Nephron (organoid): ENCODE measurements around the gene PRKD1.

Experiments used
- H3K27ac Mint-ChIP-seq, 3 experiments: 2 replicates each; pipeline ENCODE4 v1.8.0; 2020; ENCODE audit warnings: mixed read lengths in 3 of 3, mild to moderate bottlenecking in 2 of 3, moderate library complexity in 1 of 3
- H3K27me3 Mint-ChIP-seq: 2 replicates; pipeline ENCODE4 v1.8.0; 2021; ENCODE audit warnings: low read depth, mild to moderate bottlenecking, moderate library complexity, mixed read lengths
- H3K36me3 Mint-ChIP-seq: 2 replicates; pipeline ENCODE4 v1.8.0; 2020; ENCODE audit warnings: low read depth, mixed read lengths
- H3K4me1 Mint-ChIP-seq: 2 replicates; pipeline ENCODE4 v1.8.0; 2020; ENCODE audit warnings: mixed read lengths
- H3K4me3 Mint-ChIP-seq, 3 experiments: 2 replicates each; pipeline ENCODE4 v1.8.0; 2020; ENCODE audit warnings: mild to moderate bottlenecking in 3 of 3, mixed read lengths in 3 of 3, moderate library complexity in 2 of 3
- H3K9me3 Mint-ChIP-seq: 2 replicates; pipeline ENCODE4 v1.8.0; 2020; ENCODE audit warnings: mixed read lengths
- TF ChIP-seq, protein P1 (sequence below), 3 experiments: fragments of 200-600 bp; sonication (generic); IDR thresholded peaks; one replicate each; pipeline ENCODE4 v1.5.0; 2021; ENCODE audit warnings: antibody characterized with exemption in 3 of 3; ENCODE audit not compliant: unreplicated experiment in 3 of 3

PRKD1 gene

GRCh38 chr14:29618323-29619067 lies 309.2 kb downstream of the PRKD1 start:
- no peak overlapping the region for H3K27ac Mint-ChIP-seq
- no peak overlapping the region for H3K4me3 Mint-ChIP-seq
- H3K27me3 Mint-ChIP-seq, result no peaks in the 10 kb centered on the region
- H3K9me3 Mint-ChIP-seq, result peaks cover 15% of the 10 kb centered on the region
- H3K36me3 Mint-ChIP-seq, result peaks cover 41% of the 10 kb centered on the region
- TF ChIP-seq, protein P1, sequence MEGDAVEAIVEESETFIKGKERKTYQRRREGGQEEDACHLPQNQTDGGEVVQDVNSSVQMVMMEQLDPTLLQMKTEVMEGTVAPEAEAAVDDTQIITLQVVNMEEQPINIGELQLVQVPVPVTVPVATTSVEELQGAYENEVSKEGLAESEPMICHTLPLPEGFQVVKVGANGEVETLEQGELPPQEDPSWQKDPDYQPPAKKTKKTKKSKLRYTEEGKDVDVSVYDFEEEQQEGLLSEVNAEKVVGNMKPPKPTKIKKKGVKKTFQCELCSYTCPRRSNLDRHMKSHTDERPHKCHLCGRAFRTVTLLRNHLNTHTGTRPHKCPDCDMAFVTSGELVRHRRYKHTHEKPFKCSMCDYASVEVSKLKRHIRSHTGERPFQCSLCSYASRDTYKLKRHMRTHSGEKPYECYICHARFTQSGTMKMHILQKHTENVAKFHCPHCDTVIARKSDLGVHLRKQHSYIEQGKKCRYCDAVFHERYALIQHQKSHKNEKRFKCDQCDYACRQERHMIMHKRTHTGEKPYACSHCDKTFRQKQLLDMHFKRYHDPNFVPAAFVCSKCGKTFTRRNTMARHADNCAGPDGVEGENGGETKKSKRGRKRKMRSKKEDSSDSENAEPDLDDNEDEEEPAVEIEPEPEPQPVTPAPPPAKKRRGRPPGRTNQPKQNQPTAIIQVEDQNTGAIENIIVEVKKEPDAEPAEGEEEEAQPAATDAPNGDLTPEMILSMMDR (IDR thresholded peaks at IDR 0.05; ENCODE audit: unreplicated experiment in 3 of 3), result no peak
- no peaks in the 10 kb centered on the region for H3K4me1 Mint-ChIP-seq

- Mint-ChIP-seq H3K4me3 (no peak overlapping the region), H3K4me1 (no peaks in the 10 kb centered on the region), H3K36me3 (peaks cover 34% of the 10 kb centered on the region), H3K27me3 (no peaks in the 10 kb centered on the region), H3K27ac (no peak overlapping the region), H3K9me3 (peaks cover 15% of the 10 kb centered on the region)
- TF ChIP-seq, protein P1 (IDR thresholded peaks at IDR 0.05; ENCODE audit: unreplicated experiment in 3 of 3), result no peak
Measured at GRCh38 chr14:29616922-29617321, 310.7 kb downstream of the PRKD1 start.

GRCh38 chr14:29608861-29609260 lies 318.8 kb downstream of the PRKD1 start:
- peaks cover 6% of the 10 kb centered on the region for H3K36me3 Mint-ChIP-seq
- no peak overlapping the region for H3K27ac Mint-ChIP-seq
- H3K4me1 Mint-ChIP-seq, result no peaks in the 10 kb centered on the region
- no peak overlapping the region for H3K4me3 Mint-ChIP-seq
- no peaks in the 10 kb centered on the region for H3K9me3 Mint-ChIP-seq
- H3K27me3 Mint-ChIP-seq, result no peaks in the 10 kb centered on the region
- TF ChIP-seq, protein P1 (IDR thresholded peaks at IDR 0.05; ENCODE audit: unreplicated experiment in 3 of 3), result no peak

- Mint-ChIP-seq H3K36me3 (peaks cover 6% of the 10 kb centered on the region), H3K27ac (no peak overlapping the region), H3K9me3 (no peaks in the 10 kb centered on the region), H3K4me1 (no peaks in the 10 kb centered on the region), H3K4me3 (no peak overlapping the region), H3K27me3 (no peaks in the 10 kb centered on the region)
- TF ChIP-seq, protein P1 (IDR thresholded peaks at IDR 0.05; ENCODE audit: unreplicated experiment in 3 of 3), result no peak
Measured at GRCh38 chr14:29607169-29607568, 320.5 kb downstream of the PRKD1 start.

DNA sequence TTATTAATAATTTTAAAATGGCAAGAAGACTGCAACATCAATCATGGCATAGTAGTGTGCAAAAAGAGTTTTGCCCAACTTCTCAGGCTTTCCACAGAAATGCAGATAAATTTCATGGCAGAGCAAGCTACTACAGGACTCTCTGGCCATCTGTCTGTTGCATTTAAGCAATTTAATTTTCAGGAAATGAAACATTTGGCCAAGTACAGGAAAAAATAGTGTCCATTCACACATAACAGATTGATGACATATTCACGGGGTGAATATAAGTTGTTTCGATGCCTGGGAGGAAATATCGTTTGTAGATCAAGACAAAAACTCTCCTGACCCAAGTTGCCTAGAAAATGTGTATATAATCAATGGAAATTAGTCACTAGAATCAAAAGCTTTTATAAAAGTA lies 324.0 kb downstream of the PRKD1 start:
- H3K9me3 Mint-ChIP-seq, result no peaks in the 10 kb centered on the region
- H3K27ac Mint-ChIP-seq, result no peak overlapping the region
- no peaks in the 10 kb centered on the region for H3K27me3 Mint-ChIP-seq

More for the DNA sequence above, 324.0 kb downstream of the PRKD1 start:
- Mint-ChIP-seq H3K4me1 (no peaks in the 10 kb centered on the region), H3K36me3 (peaks cover 6% of the 10 kb centered on the region), H3K4me3 (no peak overlapping the region)
- TF ChIP-seq, protein P1 (IDR thresholded peaks at IDR 0.05; ENCODE audit: unreplicated experiment in 3 of 3), result no peak
